ENCODE data around the gene CRYGS.
"Not testable (repeated sequence)": the region's sequence is repeated elsewhere in the genome, so short reads cannot be mapped to it uniquely, and the experiment has no call there.

CRYGS gene

GRCh38 chr3:186551387-186551786 lies 7.2 kb upstream of the CRYGS start:
- DNase-seq = no peak

DNA sequence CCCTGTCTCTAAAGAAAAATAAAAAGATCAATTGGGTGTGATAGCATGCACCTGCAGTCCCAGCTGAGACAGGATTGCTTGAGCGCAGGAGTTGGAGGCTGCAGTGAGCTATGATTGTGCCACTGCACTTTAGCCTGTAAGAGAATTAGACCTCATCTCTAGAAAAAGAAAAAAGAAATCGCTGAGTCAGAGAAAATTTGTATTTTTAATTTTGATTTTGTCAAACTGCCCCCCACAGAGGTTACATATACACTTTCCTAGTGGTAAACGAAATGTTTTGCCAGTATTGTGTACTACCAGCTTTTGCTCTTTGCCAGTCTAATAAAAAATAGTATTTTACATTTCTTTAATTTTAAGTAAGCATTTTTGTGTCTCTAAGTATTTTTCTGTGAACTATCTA lies 5.3 kb upstream of the CRYGS start:
- no peak for DNase-seq

DNA sequence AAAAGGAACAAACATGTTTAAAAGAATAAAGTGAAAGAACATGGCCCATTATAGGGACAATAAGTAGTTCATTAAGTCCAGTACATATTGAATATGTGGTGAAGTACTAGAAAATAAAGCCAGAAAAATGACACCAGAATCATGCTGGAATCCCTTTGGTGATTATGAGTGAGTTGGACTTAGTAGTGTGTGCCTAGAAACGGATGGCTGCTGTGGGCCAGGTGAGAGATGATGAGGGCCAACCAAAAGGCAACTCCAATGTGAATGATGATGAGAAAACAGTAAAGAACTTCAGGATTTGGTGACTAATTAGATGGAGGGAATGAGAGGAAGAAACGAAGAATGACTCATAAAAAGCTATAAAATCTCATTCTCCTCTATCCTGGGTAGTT lies 3.3 kb downstream of the CRYGS start:
- DNase-seq = peak; percentile 65

DNA sequence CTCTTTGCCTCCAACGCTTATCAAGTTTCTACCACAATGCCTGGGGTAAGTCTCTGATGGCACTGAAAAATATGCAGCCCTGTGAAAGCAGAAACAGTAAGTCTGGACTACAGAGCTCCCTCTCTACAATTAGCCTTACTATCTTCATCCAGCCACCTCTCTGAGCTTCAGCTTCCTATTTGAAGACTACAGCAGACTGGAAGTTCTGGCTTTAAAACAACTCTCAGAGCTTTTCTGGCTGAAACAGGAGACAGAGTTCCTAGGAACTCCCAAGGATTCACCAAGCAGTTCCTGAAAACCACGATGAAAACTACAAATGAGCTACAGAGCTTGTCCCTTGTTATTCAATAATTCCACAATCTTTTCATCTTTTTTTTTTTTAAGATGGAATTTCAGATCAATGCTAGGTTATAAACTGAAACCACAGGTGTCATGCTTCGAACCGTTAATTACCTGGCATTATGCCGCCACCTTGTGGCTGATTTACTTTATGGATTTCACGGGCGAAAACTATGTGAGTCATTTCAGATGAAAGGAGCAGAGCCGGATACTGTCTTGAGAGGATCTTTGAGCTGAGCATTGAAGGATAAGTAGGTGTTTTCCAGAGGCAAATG lies 3.9 kb downstream of the CRYGS start:
- peak; percentile 64 for DNase-seq

DNA sequence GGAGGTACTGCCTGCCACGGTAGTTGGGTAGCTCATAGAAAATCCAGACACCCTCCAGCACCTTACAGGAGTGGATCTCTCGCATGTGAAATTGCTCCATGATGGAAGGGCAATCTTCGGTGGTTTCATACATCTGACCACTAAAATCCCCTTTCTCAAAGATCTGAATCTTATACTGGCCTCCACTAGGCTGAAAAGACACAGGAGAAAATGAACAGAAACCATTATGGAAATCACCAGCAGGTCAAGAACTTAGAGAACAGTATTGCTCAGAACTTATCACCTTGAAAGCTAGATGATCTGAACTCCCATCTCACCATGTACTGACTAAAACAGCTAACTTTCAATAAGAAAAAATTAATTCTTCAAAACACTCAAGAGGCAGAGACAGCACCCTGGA lies 5.4 kb downstream of the CRYGS start:
- DNase-seq = no peak

GRCh38 chr3:186536883-186537844 lies 7.0 kb downstream of the CRYGS start:
- DNase-seq = no peak

GRCh38 chr3:186534113-186534669 lies 10.0 kb downstream of the CRYGS start:
- no peak for DNase-seq

DNA sequence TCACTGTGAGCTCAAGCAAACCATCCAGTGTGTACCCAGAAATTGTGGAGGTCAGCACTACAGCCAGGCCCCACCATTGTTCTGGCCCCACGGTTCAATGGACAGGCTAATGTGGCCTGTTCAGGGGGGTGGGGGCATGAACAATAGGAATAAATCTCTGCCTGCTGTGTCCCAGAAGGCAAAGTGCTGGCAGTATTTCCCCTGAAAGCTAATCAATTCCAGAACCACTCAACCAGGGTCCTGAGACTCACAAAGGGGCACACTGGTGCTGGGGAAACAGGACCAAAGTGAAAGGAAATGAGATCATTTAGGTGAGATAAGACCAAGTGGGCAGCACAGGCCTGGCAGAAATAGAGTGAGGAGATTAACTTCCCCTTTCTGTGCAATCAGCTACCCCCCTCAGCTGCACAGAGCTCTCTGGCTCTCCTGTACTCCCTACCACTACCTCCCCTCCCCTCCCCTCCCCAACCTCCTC lies 11.5 kb downstream of the CRYGS start:
- no peak for DNase-seq

DNA sequence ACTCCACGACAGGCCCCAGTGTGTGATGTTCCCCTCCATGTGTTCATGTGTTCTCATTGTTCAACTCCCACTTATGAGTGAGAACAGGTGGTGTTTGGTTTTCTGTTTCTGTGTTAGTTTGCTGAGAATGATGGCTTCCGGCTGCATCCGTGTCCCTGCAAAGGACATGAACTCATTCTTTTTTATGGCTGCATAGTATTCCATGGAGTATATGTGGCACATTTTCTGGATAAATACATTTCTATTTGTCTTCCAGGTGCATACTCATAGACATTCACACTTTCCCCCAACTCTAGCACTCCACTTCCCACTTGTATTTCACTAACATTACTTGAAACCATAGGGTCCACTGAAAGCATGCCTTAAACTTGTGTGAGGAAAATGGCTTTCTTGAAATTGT lies 12.5 kb downstream of the CRYGS start:
- DNase-seq = not testable (repeated sequence)

GRCh38 chr3:186530415-186530814 lies 13.8 kb downstream of the CRYGS start:
- no peak for DNase-seq

GRCh38 chr3:186529201-186529999 lies 14.8 kb downstream of the CRYGS start:
- DNase-seq = no peak

DNA sequence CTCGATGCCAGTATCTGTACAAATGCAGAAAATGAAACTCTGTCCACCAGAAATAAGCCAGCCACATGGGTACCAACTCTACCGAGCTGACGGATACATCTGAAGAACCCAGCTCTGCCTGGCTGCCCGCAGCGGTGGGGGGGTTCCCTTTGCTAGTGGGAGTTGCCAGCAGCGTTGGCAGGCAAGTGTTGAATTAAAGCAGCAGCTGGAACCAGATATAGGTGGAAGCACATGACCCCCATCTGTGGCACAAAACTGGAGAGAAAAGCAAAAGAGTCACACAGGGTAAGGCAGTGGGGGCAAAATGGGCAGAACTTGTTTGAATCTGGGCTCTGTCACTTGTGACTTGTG lies 17.9 kb downstream of the CRYGS start:
- no peak for DNase-seq

- no peak for DNase-seq
Measured at GRCh38 chr3:186525369-186526255, 18.6 kb downstream of the CRYGS start.

DNA sequence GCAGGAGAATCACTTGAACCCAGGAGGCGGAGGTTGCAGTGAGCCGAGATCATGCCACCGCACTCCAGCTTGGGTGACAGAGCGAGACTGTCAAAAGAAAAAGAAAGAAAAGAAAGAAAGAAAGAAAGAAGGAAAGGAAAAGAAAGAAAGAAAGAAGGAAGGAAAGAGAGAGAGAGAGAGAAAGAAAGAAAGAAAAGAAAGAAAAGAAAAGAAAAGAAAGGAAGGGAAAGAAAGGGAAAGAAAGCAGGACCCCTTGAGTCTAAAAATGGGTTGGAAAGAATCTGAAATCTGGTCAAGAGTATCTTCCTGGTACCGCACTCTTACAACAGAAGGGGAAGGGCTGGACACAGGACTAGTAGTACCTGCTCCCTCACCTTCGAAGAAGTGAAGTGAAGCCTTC lies 19.6 kb downstream of the CRYGS start:
- no peak for DNase-seq

GRCh38 chr3:186523434-186523833 lies 20.7 kb downstream of the CRYGS start:
- DNase-seq = no peak

- DNase-seq = no peak
Measured at GRCh38 chr3:186523022-186523421, 21.2 kb downstream of the CRYGS start.

GRCh38 chr3:186520957-186521842 lies 23.0 kb downstream of the CRYGS start:
- DNase-seq = no peak

- no peak for DNase-seq
Measured at GRCh38 chr3:186520431-186520830, 23.7 kb downstream of the CRYGS start.

DNA sequence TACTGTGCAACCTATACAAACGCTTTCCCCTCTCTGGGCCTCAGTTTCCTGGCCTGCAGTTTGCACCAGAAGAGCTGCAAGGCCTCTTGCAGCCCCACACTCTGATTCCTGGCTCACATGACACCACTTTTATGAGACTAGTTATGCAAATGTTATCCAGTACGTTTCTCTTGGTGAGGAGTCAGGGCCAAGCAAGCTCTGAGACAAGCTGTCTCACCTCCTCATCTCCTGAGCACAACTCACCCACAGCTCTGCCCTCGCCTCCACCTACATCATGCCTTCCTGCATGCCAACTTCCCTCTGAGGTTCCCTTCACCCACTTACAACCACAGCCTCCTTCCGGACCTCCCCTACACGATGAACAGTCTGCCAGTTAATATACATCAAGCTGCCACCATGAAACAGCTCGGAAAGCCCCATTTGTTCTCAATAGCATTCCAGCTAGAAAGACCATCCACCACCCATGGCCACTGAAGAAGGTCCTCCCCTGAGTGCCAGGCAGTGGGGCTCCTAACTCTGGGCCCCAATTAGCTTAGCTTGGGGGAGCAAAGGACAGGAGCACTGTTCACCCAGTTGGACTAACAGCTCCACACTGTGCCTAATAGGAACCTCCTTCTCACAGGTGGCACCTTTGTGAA lies 25.0 kb downstream of the CRYGS start:
- no peak for DNase-seq

GRCh38 chr3:186517218-186517617 lies 27.0 kb downstream of the CRYGS start:
- no peak for DNase-seq

DNA sequence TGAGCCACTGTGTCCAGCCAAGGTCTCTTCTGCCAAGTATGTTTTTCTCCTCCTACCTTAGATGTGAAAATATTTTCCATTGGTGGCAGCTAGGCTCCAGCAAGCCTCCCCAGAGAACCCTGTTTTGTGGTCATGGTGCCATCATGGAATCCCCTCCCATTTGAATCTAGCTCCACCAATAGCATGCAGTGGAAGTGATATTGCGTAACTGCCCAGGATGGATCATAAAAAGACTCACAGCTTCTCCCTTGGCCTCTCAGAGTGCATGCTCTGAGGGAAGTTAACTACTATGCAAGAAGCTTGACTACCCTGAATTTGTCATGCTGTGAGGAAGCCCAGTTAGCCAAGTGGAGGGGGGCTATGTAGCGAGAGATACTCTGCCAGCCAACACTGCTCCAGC lies 27.5 kb downstream of the CRYGS start:
- no peak for DNase-seq

All from HCEC 1CT (cell line).